Trophoblast cell (in vitro differentiated cells and primary cell): ENCODE measurements around the gene SEMA4D. TPM values are rescaled to one million over a fixed set of nuclear protein-coding genes. Genes with fewer than 3 reads are reported as not detected.

Source experiments
- DNase-seq, 2 donors: peaks; one replicate each; pipeline ENCODE4 v3.0.0-alpha.2; 2016
- H2AFZ ChIP-seq: 2 replicates; pipeline ENCODE4 v1.6.1; 2013; ENCODE audit warnings: low read length, moderate library complexity, mild to moderate bottlenecking; ENCODE audit not compliant: insufficient read depth, poor library complexity
- H2AK5ac ChIP-seq: 2 replicates; pipeline ENCODE4 v1.6.1; 2013; ENCODE audit warnings: mild to moderate bottlenecking, low read length
- H2BK120ac ChIP-seq: 2 replicates; pipeline ENCODE4 v1.6.1; 2013; ENCODE audit warnings: low read length, mild to moderate bottlenecking, moderate library complexity; ENCODE audit not compliant: insufficient read depth, poor library complexity
- H2BK12ac ChIP-seq: 2 replicates; pipeline ENCODE4 v1.6.1; 2013; ENCODE audit warnings: mild to moderate bottlenecking, low read length, moderate library complexity
- H2BK5ac ChIP-seq: 2 replicates; pipeline ENCODE4 v1.6.1; 2013; ENCODE audit warnings: low read length, low read depth, moderate library complexity, mild to moderate bottlenecking; ENCODE audit not compliant: poor library complexity
- H3K14ac ChIP-seq: 2 replicates; pipeline ENCODE4 v1.6.1; 2013; ENCODE audit warnings: mild to moderate bottlenecking, low read length
- H3K18ac ChIP-seq: 2 replicates; pipeline ENCODE4 v1.6.1; 2013; ENCODE audit warnings: mild to moderate bottlenecking, low read length
- H3K23ac ChIP-seq: 2 replicates; pipeline ENCODE4 v1.6.1; 2013; ENCODE audit warnings: low read length
- H3K27ac ChIP-seq: 2 replicates; pipeline ENCODE4 v1.5.1; 2013; ENCODE audit warnings: low read depth, mild to moderate bottlenecking, inconsistent platforms, low read length, moderate library complexity
- H3K27me3 ChIP-seq: 2 replicates; pipeline ENCODE4 v1.6.1; 2013; ENCODE audit warnings: inconsistent platforms, mild to moderate bottlenecking, low read length, moderate library complexity; ENCODE audit not compliant: insufficient read depth
- H3K36me3 ChIP-seq, 2 experiments: 1 replicate in 1 of 2; 2 replicates in 1 of 2; pipeline ENCODE4 v1.6.1; 2013; ENCODE audit warnings: low read length in 2 of 2, mild to moderate bottlenecking in 2 of 2, moderate library complexity in 1 of 2; ENCODE audit not compliant: insufficient read depth in 2 of 2, control insufficient read depth in 1 of 2
- H3K4ac ChIP-seq: 2 replicates; pipeline ENCODE4 v1.6.1; 2013; ENCODE audit warnings: low read depth, mild to moderate bottlenecking, low read length, moderate library complexity
- H3K4me1 ChIP-seq, 2 experiments: 1 replicate in 1 of 2; 2 replicates in 1 of 2; pipeline ENCODE4 v1.6.1; 2013; ENCODE audit warnings: low read length in 2 of 2, mild to moderate bottlenecking in 2 of 2, moderate library complexity in 1 of 2; ENCODE audit not compliant: insufficient read depth in 2 of 2, control insufficient read depth in 1 of 2
- H3K4me2 ChIP-seq: 2 replicates; pipeline ENCODE4 v1.6.1; 2013; ENCODE audit warnings: inconsistent platforms, mild to moderate bottlenecking, low read length, moderate library complexity
- H3K4me3 ChIP-seq: 2 replicates; pipeline ENCODE4 v1.5.1; 2013; ENCODE audit warnings: mild to moderate bottlenecking, low read depth, low read length, inconsistent platforms
- H3K79me1 ChIP-seq: one replicate; pipeline ENCODE4 v1.6.1; 2013; ENCODE audit warnings: low read length
- H3K79me2 ChIP-seq: 2 replicates; pipeline ENCODE4 v1.6.1; 2013; ENCODE audit warnings: low read length, mild to moderate bottlenecking; ENCODE audit not compliant: control insufficient read depth, insufficient read depth, poor library complexity
- H3K9ac ChIP-seq: 2 replicates; pipeline ENCODE4 v1.6.1; 2013; ENCODE audit warnings: mild to moderate bottlenecking, low read length
- H3K9me3 ChIP-seq: 2 replicates; pipeline ENCODE4 v1.6.1; 2013; ENCODE audit warnings: low read depth, mild to moderate bottlenecking, control low read depth, inconsistent platforms, low read length; ENCODE audit not compliant: insufficient read depth
- H4K12ac ChIP-seq: 2 replicates; pipeline ENCODE4 v1.6.1; 2013; ENCODE audit warnings: low read depth, mild to moderate bottlenecking, low read length, moderate library complexity
- H4K8ac ChIP-seq: 2 replicates; pipeline ENCODE4 v1.6.1; 2013; ENCODE audit warnings: low read depth, mild to moderate bottlenecking, low read length, moderate library complexity
- H4K91ac ChIP-seq: one replicate; pipeline ENCODE4 v1.6.1; 2013; ENCODE audit warnings: low read depth, mild to moderate bottlenecking, low read length, moderate library complexity
- WGBS: extraction: QIAGEN DNeasy Blood & Tissue Kit; methylation state at CpG from one replicate; pipeline ENCODE4 v1.1.7; 2013; ENCODE audit warnings: missing lambda C conversion rate; ENCODE audit not compliant: insufficient read length, insufficient coverage; ENCODE audit errors: extremely low coverage; 5-methylcytosine and 5-hydroxymethylcytosine counted together
- polyA plus RNA-seq: library from polyadenylated mRNA; stranded (reverse); fragments of 200-250 nt; gene quantifications from 2 replicates; pipeline ENCODE4 v1.2.3, GENCODE V29; 2013

The SEMA4D gene
- 6.3 and 6.5 TPM in 2 replicates for polyA plus RNA-seq

GRCh38 chr9:89497978-89498851 is at the start of gene SEMA4D:
TSS of gene SEMA4D (minus strand) at chr9:89498113. CDS start at chr9:89405456, 92,657 bp downstream.
- peak within 1 kb of the TSS; percentile 94 for H4K8ac ChIP-seq
- H3K9me3 ChIP-seq = peaks cover under 1% of the 10 kb centered on the region
- peak within 1 kb of the TSS; percentile 57 for H2AFZ ChIP-seq
- DNase-seq = peak; percentile 15 to 56
- no peaks in the 10 kb centered on the region for H3K36me3 ChIP-seq
- no peak within 1 kb of the TSS for H3K23ac ChIP-seq
- H3K27ac ChIP-seq = no peak within 1 kb of the TSS
- peak within 1 kb of the TSS; percentile 92 for H3K4me2 ChIP-seq
- peaks cover 18 to 32% of the 10 kb centered on the region in 2 experiments for H3K4me1 ChIP-seq
- peak within 1 kb of the TSS; percentile 85 for H4K91ac ChIP-seq
- H3K14ac ChIP-seq = peak within 1 kb of the TSS; percentile 77
- no peaks in the 10 kb centered on the region for H3K79me2 ChIP-seq
- peak within 1 kb of the TSS; percentile 30 for H2AK5ac ChIP-seq
- H3K9ac ChIP-seq = no peak within 1 kb of the TSS
- no peaks in the 10 kb centered on the region for H3K27me3 ChIP-seq
- H2BK120ac ChIP-seq = peak within 1 kb of the TSS; percentile 52
- peak within 1 kb of the TSS; percentile 25 for H2BK12ac ChIP-seq
- H3K4ac ChIP-seq = peak within 1 kb of the TSS; percentile 31
- H2BK5ac ChIP-seq = no peak within 1 kb of the TSS
- H4K12ac ChIP-seq = peak within 1 kb of the TSS; percentile 28
- peaks cover 6% of the 10 kb centered on the region for H3K79me1 ChIP-seq
- peak within 1 kb of the TSS; percentile 74 for H3K4me3 ChIP-seq
- H3K18ac ChIP-seq = peak within 1 kb of the TSS; percentile 67
- 96% methylated on average over 1 of the region's 42 CpGs for WGBS

DNA sequence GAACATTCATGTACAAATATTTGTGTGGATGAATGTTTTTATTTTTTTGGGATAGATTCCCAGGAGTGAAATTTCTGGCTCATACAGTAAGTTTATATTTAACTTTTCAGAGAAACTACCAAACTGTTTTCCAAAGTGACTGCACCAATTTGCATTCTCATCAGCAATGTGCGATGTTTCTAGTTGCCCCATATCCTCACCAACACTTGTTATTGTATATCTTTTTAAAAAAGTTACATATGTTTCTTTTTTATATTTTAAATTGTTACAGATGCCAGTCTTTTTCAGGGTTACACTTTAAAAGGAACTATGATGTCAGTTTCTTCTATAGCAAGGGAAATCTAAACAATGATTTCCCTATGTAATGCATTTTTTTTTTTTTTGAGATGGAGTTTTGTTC is 49.1 kb upstream of the SEMA4D start:
- Histone ChIP-seq H4K8ac (no peak overlapping the region), H2BK120ac (no peak overlapping the region), H3K4me1 (peaks cover 6% of the 10 kb centered on the region in 2 experiments), H2BK12ac (no peak overlapping the region), H3K79me2 (no peaks in the 10 kb centered on the region), H2AK5ac (no peak overlapping the region), H3K4ac (no peak overlapping the region), H3K4me3 (no peak overlapping the region), H4K12ac (no peak overlapping the region), H3K27me3 (no peaks in the 10 kb centered on the region), H3K23ac (no peak overlapping the region), H3K9ac (no peak overlapping the region), H3K79me1 (no peaks in the 10 kb centered on the region), H2BK5ac (no peak overlapping the region), H2AFZ (no peak overlapping the region), H3K4me2 (no peak overlapping the region), H3K18ac (no peak overlapping the region), H3K9me3 (peaks cover 2% of the 10 kb centered on the region), H3K14ac (no peak overlapping the region), H3K27ac (no peak overlapping the region), H3K36me3 (no peaks in the 10 kb centered on the region), H4K91ac (no peak overlapping the region)
- DNase-seq = no peak
- no CpG with 5 or more reads among the region's 1 CpG for WGBS

DNA sequence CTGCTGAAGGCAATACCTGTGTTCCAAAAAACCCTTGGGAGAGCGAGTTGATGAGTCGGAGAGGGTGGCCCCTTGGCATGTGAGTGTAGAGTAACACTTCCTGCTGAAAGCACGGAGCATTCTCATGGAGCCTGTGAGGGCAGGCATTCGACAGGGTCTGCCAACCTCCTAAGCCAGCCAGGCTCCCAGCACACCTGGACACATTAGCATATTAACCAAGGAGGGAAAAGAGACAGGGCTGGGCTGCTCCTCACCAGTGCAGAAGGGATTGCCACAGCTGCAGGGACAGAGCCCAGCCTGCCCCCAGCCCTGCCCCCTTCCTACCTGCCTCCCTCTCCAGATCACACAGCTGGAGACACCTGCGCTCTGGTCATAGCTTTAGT is 46.4 kb upstream of the SEMA4D start:
- H3K4me3 ChIP-seq = no peak overlapping the region
- no peak overlapping the region for H3K18ac ChIP-seq
- no CpG with 5 or more reads among the region's 5 CpGs for WGBS
- H3K36me3 ChIP-seq = no peaks in the 10 kb centered on the region
- H3K79me2 ChIP-seq = no peaks in the 10 kb centered on the region
- no peak overlapping the region for H4K8ac ChIP-seq
- H3K4ac ChIP-seq = no peak overlapping the region
- H3K4me1 ChIP-seq = peaks cover 6% of the 10 kb centered on the region in 2 experiments
- H3K9ac ChIP-seq = no peak overlapping the region
- H3K23ac ChIP-seq = no peak overlapping the region
- no peak overlapping the region for H2AK5ac ChIP-seq
- no peak overlapping the region for H2BK5ac ChIP-seq
- no peak overlapping the region for H4K12ac ChIP-seq
- H3K27me3 ChIP-seq = no peaks in the 10 kb centered on the region
- H3K79me1 ChIP-seq = no peaks in the 10 kb centered on the region
- H3K27ac ChIP-seq = no peak overlapping the region
- H2BK12ac ChIP-seq = no peak overlapping the region
- no peak overlapping the region for H3K14ac ChIP-seq
- no peak overlapping the region for H2BK120ac ChIP-seq
- no peak overlapping the region for H4K91ac ChIP-seq
- no peak overlapping the region for H3K4me2 ChIP-seq
- no peak for DNase-seq
- H2AFZ ChIP-seq = no peak overlapping the region
- peaks cover 4% of the 10 kb centered on the region for H3K9me3 ChIP-seq

- Histone ChIP-seq H2BK12ac (no peak overlapping the region), H3K4me3 (no peak overlapping the region)
- WGBS = no CpG with 5 or more reads among the region's 14 CpGs
Observed at GRCh38 chr9:89543621-89544278, 45.8 kb upstream of the SEMA4D start.

More at GRCh38 chr9:89543621-89544278, 45.8 kb upstream of the SEMA4D start:
- no peak overlapping the region for H2AFZ ChIP-seq
- no peaks in the 10 kb centered on the region for H3K27me3 ChIP-seq
- no peak overlapping the region for H3K4ac ChIP-seq
- no peaks in the 10 kb centered on the region for H3K79me1 ChIP-seq
- H2BK120ac ChIP-seq = no peak overlapping the region
- H3K14ac ChIP-seq = no peak overlapping the region
- peaks cover 5% of the 10 kb centered on the region for H3K9me3 ChIP-seq
- no peak overlapping the region for H3K4me2 ChIP-seq
- H4K12ac ChIP-seq = no peak overlapping the region
- H3K27ac ChIP-seq = no peak overlapping the region
- no peak overlapping the region for H4K91ac ChIP-seq
- H2BK5ac ChIP-seq = no peak overlapping the region
- H3K9ac ChIP-seq = no peak overlapping the region
- H3K23ac ChIP-seq = no peak overlapping the region
- no peak for DNase-seq
- H3K4me1 ChIP-seq = peaks cover 6% of the 10 kb centered on the region in 2 experiments
- H2AK5ac ChIP-seq = no peak overlapping the region
- H3K79me2 ChIP-seq = no peaks in the 10 kb centered on the region
- H4K8ac ChIP-seq = no peak overlapping the region
- no peaks in the 10 kb centered on the region for H3K36me3 ChIP-seq
- no peak overlapping the region for H3K18ac ChIP-seq
